ENCODE measurements around the gene NKIRAS2.

The NKIRAS2 gene

DNA sequence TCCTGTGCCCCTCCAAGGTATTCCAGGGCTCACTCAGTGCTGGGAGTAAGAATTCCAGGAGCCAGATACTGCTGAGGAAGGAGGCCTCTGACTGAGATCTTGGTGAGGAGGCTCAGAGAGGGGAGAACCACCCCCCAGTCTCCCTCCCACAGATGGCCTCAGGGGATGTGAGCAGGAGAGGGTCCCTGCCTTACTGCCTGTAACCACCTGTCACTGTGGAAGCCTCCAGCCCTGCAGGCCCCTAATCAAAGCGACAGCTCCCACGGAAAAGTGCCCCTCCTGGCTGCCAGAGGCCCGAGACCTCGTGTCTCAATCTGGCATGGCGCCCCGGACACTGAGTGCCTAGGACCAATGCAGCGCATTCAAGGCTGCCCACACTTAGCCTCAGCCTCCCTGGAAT, 38.2 kb downstream of the NKIRAS2 start:
- H3K27ac ChIP-seq (ENCODE audit: low read depth, low read length): no peak overlapping the region
- peaks cover 18% of the 10 kb centered on the region for H3K27me3 ChIP-seq (ENCODE audit: control insufficient read depth, low read length)
- H3F3A ChIP-seq (ENCODE audit: control insufficient read depth, insufficient read depth): no peaks in the 10 kb centered on the region
- no peaks in the 10 kb centered on the region for H3K36me3 ChIP-seq (ENCODE audit: control insufficient read depth, low read length)
- no peak overlapping the region for H3K4me2 ChIP-seq (ENCODE audit: low read length)
- no peak overlapping the region for H3K4me3 ChIP-seq (ENCODE audit: low read length)
- H3K9me2 ChIP-seq (replicated peaks; ENCODE audit: control insufficient read depth, low read length): no peaks in the 10 kb centered on the region
- peaks cover 9% of the 10 kb centered on the region for H3K9me3 ChIP-seq (ENCODE audit: control insufficient read depth, insufficient read depth, low read length)
- H4K20me1 ChIP-seq (ENCODE audit: control insufficient read depth, insufficient read depth, low read depth, low read length): no peaks in the 10 kb centered on the region
- TF ChIP-seq, protein P1, sequence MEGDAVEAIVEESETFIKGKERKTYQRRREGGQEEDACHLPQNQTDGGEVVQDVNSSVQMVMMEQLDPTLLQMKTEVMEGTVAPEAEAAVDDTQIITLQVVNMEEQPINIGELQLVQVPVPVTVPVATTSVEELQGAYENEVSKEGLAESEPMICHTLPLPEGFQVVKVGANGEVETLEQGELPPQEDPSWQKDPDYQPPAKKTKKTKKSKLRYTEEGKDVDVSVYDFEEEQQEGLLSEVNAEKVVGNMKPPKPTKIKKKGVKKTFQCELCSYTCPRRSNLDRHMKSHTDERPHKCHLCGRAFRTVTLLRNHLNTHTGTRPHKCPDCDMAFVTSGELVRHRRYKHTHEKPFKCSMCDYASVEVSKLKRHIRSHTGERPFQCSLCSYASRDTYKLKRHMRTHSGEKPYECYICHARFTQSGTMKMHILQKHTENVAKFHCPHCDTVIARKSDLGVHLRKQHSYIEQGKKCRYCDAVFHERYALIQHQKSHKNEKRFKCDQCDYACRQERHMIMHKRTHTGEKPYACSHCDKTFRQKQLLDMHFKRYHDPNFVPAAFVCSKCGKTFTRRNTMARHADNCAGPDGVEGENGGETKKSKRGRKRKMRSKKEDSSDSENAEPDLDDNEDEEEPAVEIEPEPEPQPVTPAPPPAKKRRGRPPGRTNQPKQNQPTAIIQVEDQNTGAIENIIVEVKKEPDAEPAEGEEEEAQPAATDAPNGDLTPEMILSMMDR (IDR thresholded peaks at IDR 0.05; ENCODE audit: low read depth, low read length, poor library complexity, severe bottlenecking): no peak
- no peak for TF ChIP-seq EZH2phosphoT487 (IDR thresholded peaks at IDR 0.05; ENCODE audit: borderline replicate concordance, low read length)
- H3K4me1 ChIP-seq (ENCODE audit: control insufficient read depth, low read length): no peaks in the 10 kb centered on the region
- no peaks in the 10 kb centered on the region for H3K79me2 ChIP-seq (ENCODE audit: control insufficient read depth, low read length)

DNA sequence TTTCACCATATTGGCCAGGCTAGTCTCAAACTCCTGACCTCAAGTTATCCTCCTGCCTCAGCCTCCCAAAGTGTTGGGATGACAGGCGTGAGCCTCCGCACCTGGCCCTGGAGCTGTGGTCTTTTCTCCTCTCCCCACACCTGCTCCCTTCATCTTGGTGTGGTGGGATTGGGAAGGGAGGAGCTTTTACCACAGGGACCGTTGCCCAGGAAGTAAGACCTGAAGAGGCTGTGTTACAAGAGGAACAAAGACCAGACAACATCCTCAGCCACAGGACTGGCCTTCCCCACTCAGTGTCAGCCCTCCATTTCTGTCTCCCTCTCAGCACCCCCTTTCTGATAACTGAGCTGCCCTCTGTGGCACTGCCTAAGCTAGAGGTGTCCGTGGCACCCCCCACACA, 39.9 kb downstream of the NKIRAS2 start:
- no peaks in the 10 kb centered on the region for H3K79me2 ChIP-seq (ENCODE audit: control insufficient read depth, low read length)
- H3F3A ChIP-seq (ENCODE audit: control insufficient read depth, insufficient read depth): no peaks in the 10 kb centered on the region
- no peaks in the 10 kb centered on the region for H3K9me2 ChIP-seq (replicated peaks; ENCODE audit: control insufficient read depth, low read length)
- H3K36me3 ChIP-seq (ENCODE audit: control insufficient read depth, low read length): no peaks in the 10 kb centered on the region
- no peak overlapping the region for H3K27ac ChIP-seq (ENCODE audit: low read depth, low read length)
- no peak overlapping the region for H3K4me2 ChIP-seq (ENCODE audit: low read length)
- no peaks in the 10 kb centered on the region for H4K20me1 ChIP-seq (ENCODE audit: control insufficient read depth, insufficient read depth, low read depth, low read length)
- no peak for TF ChIP-seq EZH2phosphoT487 (IDR thresholded peaks at IDR 0.05; ENCODE audit: borderline replicate concordance, low read length)
- TF ChIP-seq, protein P1 (IDR thresholded peaks at IDR 0.05; ENCODE audit: low read depth, low read length, poor library complexity, severe bottlenecking): no peak
- H3K4me3 ChIP-seq (ENCODE audit: low read length): no peak overlapping the region
- peaks cover 12% of the 10 kb centered on the region for H3K4me1 ChIP-seq (ENCODE audit: control insufficient read depth, low read length)
- H3K9me3 ChIP-seq (ENCODE audit: control insufficient read depth, insufficient read depth, low read length): peaks cover 9% of the 10 kb centered on the region
- peaks cover 15% of the 10 kb centered on the region for H3K27me3 ChIP-seq (ENCODE audit: control insufficient read depth, low read length)

DNA sequence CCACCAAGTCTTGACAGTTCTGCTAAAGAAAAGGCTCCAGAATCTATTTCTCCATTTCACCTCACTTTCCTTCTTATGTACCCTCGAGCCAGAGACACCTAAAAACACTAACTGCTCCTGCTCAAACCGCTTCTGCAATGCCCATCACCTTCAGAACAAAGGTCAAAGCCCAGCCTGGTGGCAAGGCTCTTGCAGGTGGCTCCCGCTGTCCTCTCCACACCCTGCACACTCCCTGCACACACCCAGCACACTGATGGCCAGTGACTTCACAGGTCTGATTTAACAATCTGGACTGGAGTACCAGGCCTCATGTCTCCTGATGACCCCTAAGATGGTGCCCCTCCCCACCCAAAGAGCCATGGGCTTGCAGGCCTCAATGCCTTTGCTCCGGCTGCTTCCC, 40.3 kb downstream of the NKIRAS2 start:
- no peak overlapping the region for H3K4me2 ChIP-seq (ENCODE audit: low read length)
- TF ChIP-seq, protein P1 (IDR thresholded peaks at IDR 0.05; ENCODE audit: low read depth, low read length, poor library complexity, severe bottlenecking): no peak
- H3K36me3 ChIP-seq (ENCODE audit: control insufficient read depth, low read length): no peaks in the 10 kb centered on the region

More for the DNA sequence above, 40.3 kb downstream of the NKIRAS2 start:
- Histone ChIP-seq H3K79me2 (ENCODE audit: control insufficient read depth, low read length) (no peaks in the 10 kb centered on the region), H3K27ac (ENCODE audit: low read depth, low read length) (no peak overlapping the region), H3K27me3 (ENCODE audit: control insufficient read depth, low read length) (peaks cover 13% of the 10 kb centered on the region), H4K20me1 (ENCODE audit: control insufficient read depth, insufficient read depth, low read depth, low read length) (no peaks in the 10 kb centered on the region), H3K9me3 (ENCODE audit: control insufficient read depth, insufficient read depth, low read length) (peaks cover 9% of the 10 kb centered on the region), H3F3A (ENCODE audit: control insufficient read depth, insufficient read depth) (no peaks in the 10 kb centered on the region), H3K9me2 (replicated peaks; ENCODE audit: control insufficient read depth, low read length) (no peaks in the 10 kb centered on the region), H3K4me3 (ENCODE audit: low read length) (no peak overlapping the region), H3K4me1 (ENCODE audit: control insufficient read depth, low read length) (peaks cover 12% of the 10 kb centered on the region)
